OCI-M2 (cell line): ENCODE results near the gene ACSF3.
"Not testable (repeated sequence)": the region's sequence is repeated elsewhere in the genome, so short reads cannot be mapped to it uniquely, and the experiment has no call there.

Experiments used
- DNase-seq: peaks from one replicate; lab custom pipeline; 2025; ENCODE audit not compliant: unreplicated experiment; lab: John Stamatoyannopoulos, UW

ACSF3 gene

DNA sequence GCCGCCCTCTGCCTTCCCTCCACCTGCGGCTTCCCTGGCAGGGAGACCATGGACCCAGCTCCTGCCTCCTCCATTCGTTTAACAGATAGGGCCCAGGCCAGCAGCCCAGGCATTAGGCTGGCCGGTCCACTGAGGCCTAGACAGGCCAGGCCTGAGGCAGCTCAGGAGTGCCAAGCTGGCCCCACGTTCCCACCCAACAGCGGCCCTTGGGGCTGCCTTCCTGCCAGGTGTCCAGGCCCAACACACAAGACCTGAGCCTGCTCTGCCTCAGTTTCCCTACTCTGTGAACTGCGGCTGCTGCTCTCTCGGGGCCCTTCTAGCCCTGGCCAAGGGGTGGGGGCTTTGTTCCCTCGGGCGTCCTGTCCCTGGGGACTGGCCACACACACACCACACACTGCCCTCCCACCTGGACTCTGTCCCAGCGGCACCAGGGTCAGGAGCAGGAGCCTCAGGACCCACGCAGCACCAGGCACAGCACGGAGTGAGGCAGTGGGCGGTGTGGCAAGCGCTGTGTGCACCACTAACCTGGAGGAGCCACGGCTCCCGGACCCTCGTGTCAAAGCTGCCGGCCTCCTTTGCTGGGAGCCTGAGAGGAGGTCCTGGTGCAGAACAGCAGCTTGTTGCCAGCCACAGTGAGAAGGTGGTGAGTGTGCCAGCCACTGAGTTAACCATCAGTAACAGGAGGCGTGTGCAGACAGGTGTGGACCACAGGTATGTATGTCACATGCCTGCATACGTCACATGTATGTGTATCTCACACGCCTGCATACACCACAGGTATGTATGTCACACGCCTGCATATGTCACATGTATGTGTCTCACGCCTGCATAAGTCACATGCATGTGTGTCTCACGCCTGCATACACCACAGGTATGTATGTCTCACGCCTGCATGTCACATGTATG, 63.3 kb downstream of the ACSF3 start:
- no peak for DNase-seq

DNA sequence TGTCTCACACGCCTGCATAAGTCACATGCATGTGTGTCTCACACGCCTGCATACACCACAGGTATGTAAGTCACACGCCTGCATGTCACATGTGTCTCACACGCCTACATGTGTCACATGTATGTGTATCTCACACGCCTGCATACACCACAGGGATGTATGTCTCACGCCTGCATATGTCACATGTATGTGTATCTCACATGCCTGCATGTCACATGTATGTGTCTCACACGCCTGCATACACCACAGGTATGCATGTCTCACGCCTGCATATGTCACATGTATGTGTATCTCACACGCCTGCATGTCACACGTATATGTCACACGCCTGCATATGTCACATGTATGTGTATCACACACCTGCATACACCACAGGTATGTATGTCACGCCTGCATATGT, 64.1 kb downstream of the ACSF3 start:
- DNase-seq: no peak

DNA sequence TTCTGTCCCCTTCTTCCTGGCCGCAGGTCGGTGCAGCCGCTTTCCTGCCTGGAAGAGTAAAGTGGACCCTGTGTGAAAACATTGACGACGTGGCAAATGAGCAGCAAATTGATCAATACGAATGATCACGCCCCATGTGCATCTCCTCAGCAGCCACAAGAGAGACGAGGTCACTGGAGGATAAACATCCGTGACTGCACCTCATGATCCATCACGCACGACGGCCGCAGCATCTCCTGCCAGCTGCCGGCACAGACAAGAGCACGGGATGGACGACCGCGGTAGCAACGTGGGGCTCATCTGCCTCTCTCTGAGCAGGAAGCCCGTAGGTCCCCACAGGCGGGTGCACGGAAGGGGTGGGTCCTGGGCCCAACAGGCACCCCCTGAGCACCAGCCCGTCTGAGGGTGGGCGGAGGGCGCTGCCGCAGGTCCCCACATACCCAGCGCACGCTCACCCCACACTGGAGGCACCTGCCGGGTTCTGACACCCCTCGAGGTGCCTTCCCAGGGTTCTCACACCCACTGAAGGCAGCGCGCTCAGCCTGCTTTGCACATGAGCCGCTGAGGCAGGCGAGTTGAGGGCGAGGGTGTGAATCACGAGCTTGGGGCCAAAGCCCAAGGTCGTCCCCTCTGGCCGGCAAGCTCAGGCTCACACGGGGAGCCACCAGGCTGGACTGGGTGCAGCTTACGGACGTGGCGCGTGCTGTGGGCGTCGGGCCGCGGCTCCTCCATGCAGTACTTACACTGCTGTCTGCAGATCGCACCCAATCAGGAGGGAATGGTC, 65.6 kb downstream of the ACSF3 start:
- no peak for DNase-seq

DNA sequence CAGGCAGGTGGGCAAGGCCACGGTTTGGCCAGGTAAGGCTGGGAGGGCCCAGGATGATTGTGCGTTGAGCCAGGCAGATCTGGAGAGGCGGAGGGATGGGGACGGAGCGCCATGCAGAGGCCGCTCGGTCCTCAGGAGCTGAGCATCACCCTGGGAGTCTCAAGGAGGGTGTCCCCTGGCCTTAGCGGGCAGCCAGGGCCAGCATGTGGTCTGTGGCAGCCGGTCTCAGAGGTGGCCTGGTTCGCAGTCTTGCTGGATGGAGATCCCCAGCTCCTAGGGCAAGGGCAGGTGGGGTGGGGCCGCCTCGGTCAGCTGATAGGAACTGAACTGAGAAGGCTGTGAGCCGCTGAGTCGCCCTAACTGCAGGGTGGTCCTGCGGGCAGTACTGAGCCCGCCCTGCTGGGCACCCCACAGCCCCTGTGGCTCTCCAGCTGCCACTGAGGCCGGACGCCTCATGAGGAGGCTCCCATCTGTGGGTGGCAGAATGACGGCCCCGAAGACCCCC, 66.2 kb downstream of the ACSF3 start:
- no peak for DNase-seq

DNA sequence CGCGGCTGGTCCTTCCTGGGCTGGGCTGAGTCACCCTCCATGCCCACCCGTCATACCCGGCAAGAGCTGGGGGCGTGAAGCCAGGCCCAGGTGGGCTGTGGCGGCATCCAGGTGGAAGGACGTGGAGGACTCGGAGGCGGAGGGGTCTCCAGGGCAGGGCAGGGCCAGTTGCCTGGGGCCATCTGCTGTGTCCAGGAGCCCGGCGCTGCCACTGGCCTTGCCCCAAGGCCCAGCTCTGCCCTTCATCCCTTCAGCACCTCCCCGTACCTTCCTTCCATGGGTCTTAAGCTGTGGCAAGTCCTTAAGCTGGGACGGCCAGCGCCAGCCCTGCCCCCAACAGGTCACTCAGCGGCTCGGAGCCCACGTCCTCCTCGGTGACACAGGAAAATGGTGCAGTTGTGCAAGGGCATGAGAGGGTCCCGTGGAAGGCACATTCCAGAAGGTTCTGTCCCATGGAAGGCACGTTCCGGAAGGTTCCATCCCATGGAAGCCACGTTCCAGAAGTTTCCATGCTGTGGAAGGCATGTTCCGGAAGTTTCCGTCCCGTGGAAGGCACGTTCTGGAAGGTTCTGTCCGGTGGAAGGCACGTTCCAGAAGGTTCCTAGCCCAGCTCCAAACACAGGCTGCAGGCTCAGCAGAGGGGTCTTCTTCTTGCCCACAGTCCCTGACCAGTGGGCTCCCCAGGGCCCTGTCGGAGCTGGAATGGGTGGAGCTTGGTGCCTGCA, 67.5 kb downstream of the ACSF3 start:
- no peak for DNase-seq

DNA sequence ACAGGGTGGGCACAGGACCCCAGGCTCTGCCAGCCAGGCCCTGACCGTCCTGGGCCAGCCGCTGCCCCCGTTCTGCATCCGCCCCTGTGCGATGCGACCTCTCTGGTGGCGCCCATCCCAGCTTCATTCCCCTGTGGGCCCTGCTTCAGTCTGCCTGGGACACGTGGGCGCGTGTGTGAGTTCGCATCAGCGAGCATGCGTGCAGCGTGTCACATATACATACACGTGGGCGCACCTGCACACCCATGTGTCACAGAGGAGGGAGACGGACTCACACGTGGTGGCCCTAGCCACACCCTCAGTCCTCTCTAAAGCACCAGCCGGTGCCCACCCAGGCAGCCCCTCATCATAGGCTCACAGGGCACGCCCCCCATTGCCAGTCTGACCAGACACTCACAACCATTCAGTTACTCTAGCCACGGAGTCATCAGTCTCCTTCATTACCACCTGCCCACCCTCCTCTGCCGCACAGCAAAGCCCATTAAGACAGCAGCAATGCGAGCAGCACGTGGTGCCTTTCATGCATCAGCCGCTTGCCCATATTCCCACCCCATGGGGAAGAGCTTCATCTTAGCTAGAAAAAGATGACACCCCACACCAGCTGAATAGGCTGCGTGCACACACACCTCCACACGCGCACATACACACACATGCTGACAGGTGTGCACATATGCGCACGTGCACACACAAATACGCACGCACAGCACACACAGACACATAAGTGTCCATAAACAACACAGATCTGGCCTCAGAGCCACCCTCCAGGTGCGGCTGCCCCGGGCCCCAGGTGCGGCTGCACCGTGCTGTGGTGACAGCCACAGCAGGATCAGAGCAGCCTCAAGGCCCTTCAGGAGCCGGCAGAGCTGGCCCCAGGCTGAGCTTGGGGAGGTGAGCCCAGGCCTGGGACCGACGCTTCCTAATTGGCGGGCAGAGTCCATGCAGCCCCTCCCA, 68.4 kb downstream of the ACSF3 start:
- no peak for DNase-seq

DNA sequence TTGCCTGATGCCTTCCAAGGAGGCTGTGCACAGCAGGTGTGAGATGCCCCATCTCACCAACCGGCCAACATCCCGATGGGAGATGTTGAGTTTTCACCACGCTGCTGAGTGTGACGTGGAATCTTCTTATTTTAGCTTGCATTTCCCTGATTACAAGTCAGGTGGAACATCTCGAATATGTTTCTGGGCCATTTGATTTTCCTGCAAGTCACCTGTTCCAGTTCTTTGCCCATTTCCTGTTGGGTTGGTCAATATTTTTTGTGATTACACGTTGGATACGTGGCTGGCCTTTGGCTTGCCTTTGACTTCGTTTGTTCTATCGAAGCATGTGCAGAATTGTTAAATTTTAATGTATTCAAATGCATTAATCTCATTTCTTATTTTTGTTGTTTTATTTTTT, 69.6 kb downstream of the ACSF3 start:
- DNase-seq: no peak

DNA sequence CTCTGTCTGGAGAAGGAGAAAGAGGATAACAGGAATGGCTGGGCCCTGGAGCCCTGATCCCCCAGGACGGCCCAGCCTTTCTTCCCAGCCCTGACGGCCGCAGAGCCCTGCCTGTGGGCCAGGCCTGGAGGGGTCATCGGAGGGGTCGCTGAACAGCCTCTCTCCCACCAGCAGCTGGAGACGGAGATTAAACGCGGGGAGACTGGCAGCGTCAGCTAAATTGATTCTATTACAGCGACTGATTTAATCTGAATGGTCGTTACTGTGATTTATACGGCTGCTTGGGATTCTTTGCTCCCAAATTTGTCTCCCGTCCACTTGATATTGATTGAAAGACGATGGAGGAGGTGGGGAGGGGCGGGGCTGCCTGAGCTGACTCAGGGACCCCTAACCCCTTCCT, 70.8 kb downstream of the ACSF3 start:
- DNase-seq: no peak

DNA sequence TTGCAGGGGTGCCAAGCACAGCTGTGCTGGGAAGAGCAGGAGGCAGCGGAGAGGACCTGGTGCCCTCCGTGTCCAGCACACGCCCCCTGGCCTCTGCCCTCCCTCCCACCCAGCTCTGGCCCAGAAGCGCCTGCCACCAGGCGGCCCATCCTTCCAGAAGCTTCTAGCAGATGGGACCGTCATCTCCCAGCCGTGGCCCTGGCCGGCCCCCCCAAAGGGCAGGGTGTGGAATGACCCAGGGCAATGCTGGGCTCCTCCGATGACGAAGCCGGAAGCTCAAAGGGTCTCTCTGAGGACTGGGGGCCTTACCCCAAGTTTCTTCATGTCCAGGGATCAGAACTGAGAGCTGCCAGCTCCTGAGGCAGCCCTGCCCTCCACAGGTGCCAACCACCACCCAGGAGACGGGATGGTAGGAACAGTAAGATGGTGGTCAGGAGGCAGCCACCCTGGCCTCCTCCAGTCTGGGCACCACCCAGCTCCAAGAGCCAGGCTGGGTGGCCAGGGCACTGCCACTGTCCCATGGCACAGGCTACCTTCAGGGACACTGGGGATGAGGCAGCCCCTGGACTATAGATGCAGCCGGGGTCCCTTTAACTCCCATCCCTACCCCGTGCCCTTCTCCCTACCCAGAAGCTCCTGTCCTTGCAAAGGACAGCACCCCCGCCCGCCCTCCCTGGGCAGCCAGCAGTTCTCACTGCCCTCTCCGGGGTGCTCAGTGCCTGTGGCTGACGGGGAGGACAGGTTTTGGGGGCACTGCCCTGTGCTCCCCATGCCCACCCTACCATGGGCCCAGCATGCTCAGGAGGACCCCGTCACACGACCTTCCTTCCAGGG, 71.4 kb downstream of the ACSF3 start:
- DNase-seq: no peak

DNA sequence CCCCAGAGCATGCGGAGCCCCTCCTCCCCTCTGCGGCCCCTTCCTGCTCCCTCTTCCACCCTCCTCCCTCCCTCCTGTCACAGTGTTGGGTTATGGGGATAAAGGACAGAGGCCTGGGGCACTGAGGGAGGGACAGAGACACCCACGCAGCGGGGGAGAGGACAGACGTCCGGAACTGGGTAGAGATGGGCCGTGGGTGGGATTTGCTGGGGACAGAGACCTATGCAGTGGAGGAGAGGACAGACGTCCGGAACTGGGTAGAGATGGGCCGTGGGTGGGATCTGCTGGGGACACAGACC, 72.0 kb downstream of the ACSF3 start:
- DNase-seq: not testable (repeated sequence)

DNA sequence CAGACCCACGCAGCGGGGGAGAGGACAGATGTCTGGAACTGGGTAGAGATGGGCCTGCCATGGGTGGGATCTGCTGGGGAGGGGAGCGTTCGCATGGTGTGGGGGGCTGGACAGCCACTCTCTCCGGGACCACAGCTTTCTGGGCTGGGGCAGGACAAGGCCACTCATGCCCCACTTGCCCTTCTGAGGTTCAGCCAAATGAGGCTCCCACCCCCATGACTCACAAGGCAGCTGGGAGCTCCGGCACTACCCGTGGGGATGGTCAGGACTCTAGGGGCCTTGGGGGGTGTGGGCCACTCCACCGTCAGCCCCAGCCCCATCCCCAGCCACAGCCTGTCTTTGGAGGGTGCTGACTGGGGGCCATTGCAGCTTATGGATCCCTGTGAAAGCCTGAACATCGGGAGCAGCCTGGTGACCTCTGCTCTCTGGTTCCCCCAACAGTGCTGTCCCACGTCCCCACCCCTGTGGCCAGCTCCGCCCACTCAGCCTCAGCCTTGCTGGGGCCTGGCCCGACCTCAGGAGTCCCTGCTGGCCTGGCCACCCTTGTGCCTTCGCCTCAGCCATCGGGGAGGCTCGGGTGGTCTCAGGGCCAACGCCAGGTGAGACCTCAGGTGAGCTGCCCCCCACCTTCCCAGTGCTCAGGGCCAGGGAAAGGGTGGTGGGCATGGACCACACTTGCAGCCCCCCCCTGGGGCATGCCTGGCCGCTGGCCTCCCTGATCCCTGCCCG, 73.2 kb downstream of the ACSF3 start:
- no peak for DNase-seq

DNA sequence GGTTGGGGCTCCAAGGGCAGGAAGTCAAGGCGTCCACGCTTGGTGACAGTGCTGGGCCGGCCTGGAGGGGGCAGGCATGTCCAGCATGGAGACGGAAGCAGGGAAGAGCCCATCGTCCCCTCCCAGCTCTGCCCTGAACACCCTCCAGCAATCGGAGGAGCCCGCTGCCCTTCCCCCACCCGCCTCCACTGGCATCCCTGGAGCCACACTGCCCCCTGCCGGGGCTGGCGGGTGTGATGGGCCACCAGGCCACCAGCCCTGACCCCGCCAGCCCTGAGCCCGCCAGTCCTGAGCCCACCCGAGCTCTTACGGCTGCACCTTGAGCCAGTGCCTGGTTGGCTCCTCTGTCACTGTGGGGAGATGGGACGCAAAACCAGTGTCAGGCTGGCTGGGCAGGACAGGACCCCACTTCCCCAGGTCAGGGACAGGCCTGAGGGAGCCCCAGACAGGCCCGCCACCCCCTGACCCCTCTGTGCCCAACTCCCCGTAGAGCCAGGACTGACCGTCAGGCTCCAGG, 73.8 kb downstream of the ACSF3 start:
- DNase-seq: no peak

DNA sequence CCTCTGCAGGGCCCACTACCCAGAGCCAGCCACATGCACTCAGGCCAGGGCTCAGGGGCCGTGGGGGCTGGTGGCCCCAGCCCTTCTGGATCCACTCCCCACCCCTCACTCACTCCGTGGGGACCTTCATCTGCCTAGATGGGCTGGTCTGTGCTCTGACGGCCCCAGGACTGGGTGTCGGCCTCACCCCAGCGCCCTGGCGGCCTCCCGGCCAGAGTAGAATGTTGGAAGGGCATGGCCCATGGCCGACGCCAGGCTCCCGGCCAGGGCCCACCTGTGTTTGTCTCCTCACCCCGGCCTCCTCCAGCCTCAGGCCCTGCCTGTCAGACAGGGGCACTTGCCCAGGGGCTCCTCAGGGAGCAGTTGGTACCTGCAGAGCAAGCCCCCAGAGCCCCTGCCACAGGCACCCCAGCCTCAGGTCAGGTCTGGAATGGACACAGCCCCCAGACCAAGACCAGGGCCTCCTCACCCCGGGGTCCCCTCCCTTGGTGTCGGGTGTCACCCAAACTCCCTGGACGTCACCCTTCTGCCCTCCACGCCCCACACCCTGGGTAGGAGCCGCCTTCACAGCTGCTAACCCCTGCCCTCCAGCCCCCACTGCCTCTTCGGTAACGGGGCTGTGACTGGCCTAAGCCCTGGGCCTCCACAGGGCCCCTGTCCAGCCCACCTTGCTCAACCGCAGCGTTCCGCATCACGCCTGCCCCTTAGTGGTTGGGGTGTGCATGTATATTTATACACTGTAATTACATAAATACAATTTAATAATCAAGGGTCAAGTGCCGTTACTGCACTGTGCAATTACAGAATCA, 74.9 kb downstream of the ACSF3 start:
- no peak for DNase-seq

DNA sequence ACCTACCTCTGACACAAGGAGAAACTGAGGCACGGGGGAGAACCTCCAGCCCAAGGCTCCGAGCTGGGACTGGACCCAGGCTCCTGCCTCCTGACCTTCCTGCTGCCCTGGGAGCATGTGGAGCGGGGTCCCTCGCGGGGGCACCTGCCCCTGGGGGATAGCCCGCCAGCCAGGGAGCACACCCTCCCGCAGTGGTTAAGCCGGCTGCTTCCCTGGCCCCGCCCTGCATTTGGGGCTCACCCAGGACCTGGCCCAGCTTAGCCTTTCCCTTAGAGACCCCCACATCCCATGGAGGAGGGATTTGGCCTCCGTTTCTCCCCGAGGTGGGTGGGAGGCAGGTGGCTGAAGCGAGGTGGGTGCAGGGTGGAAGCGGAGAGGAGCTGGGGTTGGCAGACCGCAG, 76.1 kb downstream of the ACSF3 start:
- DNase-seq: no peak

DNA sequence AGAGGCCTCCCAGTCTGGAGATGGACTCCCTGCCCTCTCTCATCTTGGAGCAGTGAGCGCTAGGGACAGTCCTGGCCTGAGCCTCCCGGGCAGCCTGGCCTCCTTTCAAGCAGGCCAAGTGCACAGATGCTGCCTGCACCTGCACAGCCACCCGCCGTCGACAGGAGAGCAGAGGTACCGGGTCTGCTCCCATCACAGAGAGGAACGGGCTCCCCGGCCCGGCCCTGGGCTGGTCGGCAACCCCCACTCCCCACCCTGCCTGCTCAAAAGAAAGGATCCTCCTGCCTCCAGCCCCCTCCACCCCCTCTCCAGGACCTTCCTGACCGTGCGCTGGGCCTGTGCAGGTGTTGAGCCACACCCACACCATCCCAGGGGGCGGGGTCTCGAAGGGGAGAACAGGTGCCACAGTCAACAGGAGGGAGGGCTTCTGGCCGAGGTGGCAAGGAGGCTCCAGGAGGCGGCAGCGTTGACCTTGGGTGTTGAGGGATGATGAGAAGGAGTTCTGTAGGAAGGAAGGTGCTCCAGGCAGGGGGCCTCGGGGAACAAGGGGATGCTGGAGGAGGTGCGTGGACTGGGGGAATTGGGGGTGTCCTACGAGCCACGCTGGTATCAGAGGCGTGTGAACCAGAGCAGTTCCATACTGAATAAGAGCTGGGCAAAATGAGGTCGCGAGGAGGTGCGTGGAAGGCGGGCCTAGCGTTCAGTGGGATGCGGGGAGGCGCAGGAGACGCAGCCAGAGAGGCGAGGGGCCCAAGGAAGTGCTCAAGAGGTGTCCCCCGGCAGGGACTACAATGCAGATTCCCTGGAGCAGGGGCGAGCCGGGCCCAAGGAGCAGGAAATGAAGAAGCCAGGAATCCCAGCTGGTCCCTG, 76.9 kb downstream of the ACSF3 start:
- no peak for DNase-seq

DNA sequence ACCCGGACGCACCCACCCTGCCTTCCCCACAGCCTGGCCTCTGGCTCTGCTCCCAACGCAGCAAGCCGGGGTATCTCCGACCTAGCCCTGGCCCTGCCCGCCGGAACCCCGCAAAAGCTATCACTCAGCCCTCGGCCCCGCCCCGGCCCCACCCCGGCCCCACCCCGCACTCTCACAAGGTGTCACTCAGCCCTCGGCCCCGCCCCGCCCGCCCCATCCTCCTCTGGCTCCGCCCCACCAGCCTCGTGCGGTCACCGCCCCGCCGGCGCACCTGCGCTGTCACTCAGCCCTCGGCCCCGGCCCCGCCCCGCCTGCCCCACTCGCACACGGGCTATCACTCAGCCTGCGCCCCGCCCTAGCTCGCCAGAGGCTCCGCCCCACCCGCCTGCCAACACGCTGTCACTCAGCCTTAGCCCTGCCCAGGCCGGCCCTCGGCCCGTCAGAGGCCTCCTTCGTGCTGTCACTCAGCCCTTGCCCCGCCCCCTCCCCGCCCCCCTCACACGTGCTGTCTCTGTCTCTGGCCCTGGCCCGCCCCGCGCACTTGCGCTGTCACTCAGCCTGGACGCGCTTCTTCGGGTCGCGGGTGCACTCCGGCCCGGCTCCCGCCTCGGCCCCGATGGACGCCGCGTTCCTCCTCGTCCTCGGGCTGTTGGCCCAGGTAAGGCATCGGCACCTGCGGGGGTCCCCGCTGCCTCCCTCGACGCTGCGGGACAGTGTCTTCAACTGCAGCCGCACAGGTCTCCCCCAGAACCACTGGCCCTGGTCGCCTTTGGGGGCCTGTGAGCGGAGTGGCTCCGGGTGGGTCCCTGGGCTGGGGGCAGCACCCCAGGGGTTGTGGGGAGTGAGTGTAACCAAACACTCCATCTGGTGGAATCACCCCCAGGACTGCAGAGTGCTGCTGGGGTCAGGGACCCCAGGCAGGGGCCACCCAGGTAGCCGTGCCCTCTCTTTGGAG, 77.8 kb downstream of the ACSF3 start, which contains the start of gene CDH15:
Gene CDH15, plus strand, starts transcription at position 533 of the 955 bp plus-strand sequence. Its CDS starts 84 bp downstream, at position 617.
- DNase-seq: peak; percentile 32
